Measurements from ENCODE around the gene LRMDA. TPM values are rescaled to one million over a fixed set of nuclear protein-coding genes. Genes with fewer than 3 reads are reported as not detected.
"Not testable (repeated sequence)": the region's sequence is repeated elsewhere in the genome, so short reads cannot be mapped to it uniquely, and the experiment has no call there.

Gene LRMDA
- total RNA-seq, 2 experiments from 2014 or later: not detected

- DNase-seq: no peak
- Mint-ChIP-seq H3K4me1 (ENCODE audit: low read depth) (peaks cover 3% of the 10 kb centered on the region), H3K9me3 (peaks cover 7% of the 10 kb centered on the region), H3K27me3 (ENCODE audit: low read depth) (peaks cover 2% of the 10 kb centered on the region), H3K36me3 (ENCODE audit: low read depth) (no peaks in the 10 kb centered on the region), H3K27ac (no peak overlapping the region), H3K4me3 (no peak overlapping the region)
- intact Hi-C loops (cut with micrococcal nuclease): no loop called here
- CTCF ChIA-PET: no interaction called here
Observed at GRCh38 chr10:75512203-75512933, 80.9 kb downstream of the LRMDA start.

GRCh38 chr10:75513292-75513885 lies 82.0 kb downstream of the LRMDA start:
- H3K4me1 Mint-ChIP-seq (ENCODE audit: low read depth): peaks cover 3% of the 10 kb centered on the region
- no peak overlapping the region for H3K27ac Mint-ChIP-seq
- peaks cover 9% of the 10 kb centered on the region for H3K9me3 Mint-ChIP-seq
- intact Hi-C loops (cut with micrococcal nuclease): no loop called here
- CTCF ChIA-PET: no interaction called here
- no peaks in the 10 kb centered on the region for H3K36me3 Mint-ChIP-seq (ENCODE audit: low read depth)
- DNase-seq: no peak
- no peak overlapping the region for H3K4me3 Mint-ChIP-seq
- peaks cover 2% of the 10 kb centered on the region for H3K27me3 Mint-ChIP-seq (ENCODE audit: low read depth)

- Mint-ChIP-seq H3K36me3 (ENCODE audit: low read depth) (no peaks in the 10 kb centered on the region), H3K27me3 (ENCODE audit: low read depth) (peaks cover 2% of the 10 kb centered on the region), H3K4me1 (ENCODE audit: low read depth) (no peaks in the 10 kb centered on the region), H3K27ac (no peak overlapping the region), H3K9me3 (peaks cover 9% of the 10 kb centered on the region), H3K4me3 (no peak overlapping the region)
- no peak for DNase-seq
- CTCF ChIA-PET: no interaction called here
- intact Hi-C loops (cut with micrococcal nuclease): no loop called here
Observed at GRCh38 chr10:75514830-75515229, 83.4 kb downstream of the LRMDA start.

GRCh38 chr10:75516154-75516553 lies 84.7 kb downstream of the LRMDA start:
- H3K27me3 Mint-ChIP-seq (ENCODE audit: low read depth); intact Hi-C loops (cut with micrococcal nuclease); H3K36me3 Mint-ChIP-seq (ENCODE audit: low read depth); CTCF ChIA-PET; H3K4me3 Mint-ChIP-seq; H3K4me1 Mint-ChIP-seq (ENCODE audit: low read depth); H3K27ac Mint-ChIP-seq; DNase-seq; H3K9me3 Mint-ChIP-seq: not testable (repeated sequence)

GRCh38 chr10:75519213-75519612 lies 87.8 kb downstream of the LRMDA start:
- H3K4me1 Mint-ChIP-seq (ENCODE audit: low read depth); H3K36me3 Mint-ChIP-seq (ENCODE audit: low read depth); H3K9me3 Mint-ChIP-seq; H3K27ac Mint-ChIP-seq; H3K27me3 Mint-ChIP-seq (ENCODE audit: low read depth); H3K4me3 Mint-ChIP-seq; CTCF ChIA-PET; intact Hi-C loops (cut with micrococcal nuclease); DNase-seq: not testable (repeated sequence)

GRCh38 chr10:75521194-75521829 lies 89.9 kb downstream of the LRMDA start:
- intact Hi-C loops (cut with micrococcal nuclease); H3K36me3 Mint-ChIP-seq (ENCODE audit: low read depth); H3K27ac Mint-ChIP-seq; H3K27me3 Mint-ChIP-seq (ENCODE audit: low read depth); CTCF ChIA-PET; DNase-seq; H3K4me1 Mint-ChIP-seq (ENCODE audit: low read depth); H3K4me3 Mint-ChIP-seq; H3K9me3 Mint-ChIP-seq: not testable (repeated sequence)

GRCh38 chr10:75525067-75525466 lies 93.6 kb downstream of the LRMDA start:
- intact Hi-C loops (cut with micrococcal nuclease): no loop called here
- H3K4me3 Mint-ChIP-seq: no peak overlapping the region
- no peak for DNase-seq
- no peak overlapping the region for H3K27ac Mint-ChIP-seq
- H3K9me3 Mint-ChIP-seq: no peaks in the 10 kb centered on the region
- H3K4me1 Mint-ChIP-seq (ENCODE audit: low read depth): no peaks in the 10 kb centered on the region
- H3K36me3 Mint-ChIP-seq (ENCODE audit: low read depth): no peaks in the 10 kb centered on the region
- CTCF ChIA-PET: no interaction called here
- H3K27me3 Mint-ChIP-seq (ENCODE audit: low read depth): peaks cover 10% of the 10 kb centered on the region

- H3K27me3 Mint-ChIP-seq (ENCODE audit: low read depth): peaks cover 6% of the 10 kb centered on the region
- no peaks in the 10 kb centered on the region for H3K4me1 Mint-ChIP-seq (ENCODE audit: low read depth)
- no peak for DNase-seq
- H3K4me3 Mint-ChIP-seq: no peak overlapping the region
- H3K36me3 Mint-ChIP-seq (ENCODE audit: low read depth): no peaks in the 10 kb centered on the region
- CTCF ChIA-PET: no interaction called here
- intact Hi-C loops (cut with micrococcal nuclease): no loop called here
- no peaks in the 10 kb centered on the region for H3K9me3 Mint-ChIP-seq
- no peak overlapping the region for H3K27ac Mint-ChIP-seq
Observed at GRCh38 chr10:75525646-75526045, 94.2 kb downstream of the LRMDA start.

- Mint-ChIP-seq H3K4me3 (no peak overlapping the region), H3K36me3 (ENCODE audit: low read depth) (no peaks in the 10 kb centered on the region), H3K4me1 (ENCODE audit: low read depth) (no peaks in the 10 kb centered on the region), H3K27me3 (ENCODE audit: low read depth) (peaks cover 6% of the 10 kb centered on the region), H3K9me3 (no peaks in the 10 kb centered on the region), H3K27ac (no peak overlapping the region)
- intact Hi-C loops (cut with micrococcal nuclease): no loop called here
- CTCF ChIA-PET: no interaction called here
- no peak for DNase-seq
Observed at GRCh38 chr10:75527542-75527941, 96.1 kb downstream of the LRMDA start.

GRCh38 chr10:75528392-75528791 lies 97.0 kb downstream of the LRMDA start:
- Mint-ChIP-seq H3K4me3 (no peak overlapping the region), H3K27me3 (ENCODE audit: low read depth) (peaks cover 4% of the 10 kb centered on the region), H3K36me3 (ENCODE audit: low read depth) (no peaks in the 10 kb centered on the region), H3K27ac (no peak overlapping the region), H3K9me3 (no peaks in the 10 kb centered on the region), H3K4me1 (ENCODE audit: low read depth) (no peaks in the 10 kb centered on the region)
- no peak for DNase-seq
- CTCF ChIA-PET: no interaction called here
- intact Hi-C loops (cut with micrococcal nuclease): no loop called here

- Mint-ChIP-seq H3K4me3 (no peak overlapping the region), H3K27me3 (ENCODE audit: low read depth) (peaks cover 4% of the 10 kb centered on the region), H3K4me1 (ENCODE audit: low read depth) (no peaks in the 10 kb centered on the region), H3K36me3 (ENCODE audit: low read depth) (no peaks in the 10 kb centered on the region), H3K27ac (no peak overlapping the region), H3K9me3 (no peaks in the 10 kb centered on the region)
- DNase-seq: no peak
- intact Hi-C loops (cut with micrococcal nuclease): no loop called here
- CTCF ChIA-PET: no interaction called here
Observed at GRCh38 chr10:75530299-75530698, 98.9 kb downstream of the LRMDA start.

- H3K36me3 Mint-ChIP-seq (ENCODE audit: low read depth): no peaks in the 10 kb centered on the region
- no peak overlapping the region for H3K4me3 Mint-ChIP-seq
- CTCF ChIA-PET: no interaction called here
- intact Hi-C loops (cut with micrococcal nuclease): no loop called here
- H3K9me3 Mint-ChIP-seq: no peaks in the 10 kb centered on the region
- no peak overlapping the region for H3K27ac Mint-ChIP-seq
- no peak for DNase-seq
- H3K4me1 Mint-ChIP-seq (ENCODE audit: low read depth): no peaks in the 10 kb centered on the region
- peaks cover 4% of the 10 kb centered on the region for H3K27me3 Mint-ChIP-seq (ENCODE audit: low read depth)
Observed at GRCh38 chr10:75531571-75532031, 100.2 kb downstream of the LRMDA start.

Measured in activated naive CD4-positive, alpha-beta T cell treated with anti-CD3 and anti-CD28 coated beads for 36 hours (primary cell).